Bronchial epithelial cell (primary cell): ENCODE measurements around the gene KRT12. TPM values are rescaled to one million over a fixed set of nuclear protein-coding genes. Genes with fewer than 3 reads are reported as not detected.

Source experiments
- DNase-seq: peaks from one replicate; pipeline ENCODE4 v3.0.0-alpha.2; 2010; ENCODE audit warnings: low read depth
- FAIRE-seq: peaks from 2 replicates; lab custom pipeline; 2011; peaks lifted over from hg19 to GRCh38; lab: Jason Lieb, UNC
- H3K27me3 ChIP-seq: 2 replicates; pipeline ENCODE4 v1.5.1; 2011; ENCODE audit warnings: low read length; ENCODE audit not compliant: control insufficient read depth, insufficient read depth
- H3K36me3 ChIP-seq: 2 replicates; pipeline ENCODE4 v1.5.1; 2011; ENCODE audit warnings: low read length; ENCODE audit not compliant: control insufficient read depth, insufficient read depth
- H3K4me3 ChIP-seq: 2 replicates; pipeline ENCODE4 v1.5.1; 2011; ENCODE audit warnings: mild to moderate bottlenecking, low read depth, low read length, control low read depth
- total RNA-seq: library from RNA; depleted of rRNA; stranded (reverse); fragments of >200 nt; gene quantifications from 2 replicates; pipeline ENCODE4 v1.2.1, GENCODE V29; 2014
- TF ChIP-seq, protein P1 (sequence below): IDR thresholded peaks from 2 replicates; pipeline ENCODE4 v1.5.1; 2011; ENCODE audit warnings: mild to moderate bottlenecking, moderate library complexity, low read length, control low read depth, inconsistent platforms; ENCODE audit not compliant: insufficient read depth, severe bottlenecking

Gene KRT12
- total RNA-seq, 1 donor from 2014 or later, result not detected

DNA sequence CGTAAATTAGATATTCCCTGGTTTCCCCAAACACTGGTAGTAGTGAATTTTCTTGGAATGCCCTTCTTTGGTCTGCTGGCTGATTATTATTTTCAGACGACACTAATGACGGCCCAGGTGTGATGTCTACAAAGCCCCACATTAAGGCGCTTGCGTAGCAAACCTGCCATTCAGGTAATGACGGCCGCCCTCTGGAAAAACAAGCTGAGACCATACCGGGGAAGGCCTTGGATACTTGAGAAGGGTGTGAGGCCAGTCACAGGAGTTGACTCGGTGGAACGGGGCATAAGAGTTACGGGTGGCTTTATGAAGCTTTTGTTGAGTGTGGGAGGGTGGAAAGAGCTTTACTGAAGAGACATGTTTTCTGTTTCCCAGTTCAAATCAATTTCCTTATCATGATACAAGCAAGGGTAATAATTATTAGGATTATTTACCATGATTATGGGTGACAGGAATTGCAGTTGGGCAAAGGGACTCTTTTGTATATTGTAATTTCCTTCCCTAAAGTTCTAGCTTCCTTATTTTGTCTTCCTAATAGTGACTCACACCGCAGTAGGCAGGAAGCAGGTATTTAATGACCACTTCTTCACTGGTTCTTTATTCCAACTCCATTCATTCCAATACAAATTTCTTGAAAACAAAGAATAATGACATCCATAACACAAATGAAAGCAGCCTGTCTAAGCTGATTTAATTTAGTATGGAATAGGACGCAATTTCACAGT lies 45.6 kb upstream of the KRT12 start:
- no peaks in the 10 kb centered on the region for H3K36me3 ChIP-seq
- DNase-seq (peak; percentile 69), FAIRE-seq (no peak)
- H3K27me3 ChIP-seq, result no peaks in the 10 kb centered on the region
- TF ChIP-seq, protein P1, sequence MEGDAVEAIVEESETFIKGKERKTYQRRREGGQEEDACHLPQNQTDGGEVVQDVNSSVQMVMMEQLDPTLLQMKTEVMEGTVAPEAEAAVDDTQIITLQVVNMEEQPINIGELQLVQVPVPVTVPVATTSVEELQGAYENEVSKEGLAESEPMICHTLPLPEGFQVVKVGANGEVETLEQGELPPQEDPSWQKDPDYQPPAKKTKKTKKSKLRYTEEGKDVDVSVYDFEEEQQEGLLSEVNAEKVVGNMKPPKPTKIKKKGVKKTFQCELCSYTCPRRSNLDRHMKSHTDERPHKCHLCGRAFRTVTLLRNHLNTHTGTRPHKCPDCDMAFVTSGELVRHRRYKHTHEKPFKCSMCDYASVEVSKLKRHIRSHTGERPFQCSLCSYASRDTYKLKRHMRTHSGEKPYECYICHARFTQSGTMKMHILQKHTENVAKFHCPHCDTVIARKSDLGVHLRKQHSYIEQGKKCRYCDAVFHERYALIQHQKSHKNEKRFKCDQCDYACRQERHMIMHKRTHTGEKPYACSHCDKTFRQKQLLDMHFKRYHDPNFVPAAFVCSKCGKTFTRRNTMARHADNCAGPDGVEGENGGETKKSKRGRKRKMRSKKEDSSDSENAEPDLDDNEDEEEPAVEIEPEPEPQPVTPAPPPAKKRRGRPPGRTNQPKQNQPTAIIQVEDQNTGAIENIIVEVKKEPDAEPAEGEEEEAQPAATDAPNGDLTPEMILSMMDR, result no peak
- H3K4me3 ChIP-seq, result no peak overlapping the region

DNA sequence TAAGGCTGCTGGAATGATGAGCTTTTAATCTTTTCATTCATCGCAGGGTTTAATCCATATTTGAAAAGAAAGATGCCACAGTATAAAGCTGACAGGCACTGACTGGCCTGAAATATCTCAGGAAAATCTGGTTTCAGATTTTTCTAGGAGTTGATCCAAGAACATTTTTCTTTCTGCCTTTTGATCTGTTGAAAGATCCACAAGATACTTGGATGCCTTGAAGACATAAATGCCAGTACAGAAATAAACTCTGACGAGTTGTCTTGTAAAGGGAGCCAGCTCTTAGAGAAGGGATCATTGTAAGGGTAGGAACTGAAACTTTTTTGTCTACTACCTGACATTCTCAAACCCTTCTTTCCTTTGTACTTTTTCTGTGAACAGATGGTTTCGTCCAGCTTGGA lies 43.4 kb upstream of the KRT12 start:
- FAIRE-seq (no peak), DNase-seq (peak; percentile 38)
- TF ChIP-seq, protein P1, result no peak
- Histone ChIP-seq H3K4me3 (no peak overlapping the region), H3K27me3 (no peaks in the 10 kb centered on the region), H3K36me3 (no peaks in the 10 kb centered on the region)

DNA sequence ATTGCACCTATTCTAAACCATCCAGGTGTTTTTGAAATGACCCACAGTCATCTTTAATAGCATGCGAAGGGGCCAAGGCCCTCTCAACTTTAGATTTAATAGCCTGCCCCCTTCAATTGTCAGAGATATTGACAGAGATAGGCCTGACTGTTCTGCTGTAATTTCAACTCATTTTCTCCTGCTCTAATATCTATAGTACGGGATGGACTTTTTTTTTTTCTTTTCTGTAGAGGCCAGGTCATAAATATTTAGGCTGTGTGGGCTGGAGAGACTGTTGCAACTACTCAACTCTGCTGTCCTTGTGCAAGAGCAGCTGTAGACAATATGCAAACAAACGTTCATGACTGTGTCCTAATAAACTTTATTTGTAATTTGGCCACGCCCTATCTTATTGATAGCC lies 42.7 kb upstream of the KRT12 start:
- peak; percentile 86 for DNase-seq
- no peak for FAIRE-seq

DNA sequence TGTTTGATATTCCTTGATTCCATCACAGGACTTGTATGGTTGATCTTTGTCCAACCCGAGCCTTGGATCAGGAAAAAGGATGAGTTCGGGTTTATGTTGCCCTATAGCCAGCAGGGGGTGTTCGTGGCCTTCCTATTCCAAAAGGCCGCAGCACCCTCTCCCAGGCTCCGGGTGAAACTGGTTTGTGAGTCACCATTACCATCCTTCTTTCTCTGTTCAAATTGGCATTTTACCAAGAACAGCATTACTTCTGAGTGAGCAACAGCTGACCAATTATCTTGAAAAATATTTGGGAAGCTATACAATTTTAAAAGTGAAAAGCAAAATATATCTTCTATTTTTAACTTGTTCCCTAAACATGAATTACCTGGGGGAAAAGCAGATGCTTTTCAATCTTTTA lies 42.3 kb upstream of the KRT12 start:
- TF ChIP-seq, protein P1, result peak; percentile 69
- H3K4me3 ChIP-seq, result no peak overlapping the region
- FAIRE-seq, result no peak
- DNase-seq, result peak; percentile 93
- H3K36me3 ChIP-seq, result no peaks in the 10 kb centered on the region
- H3K27me3 ChIP-seq, result no peaks in the 10 kb centered on the region

More for the DNA sequence above, 42.7 kb upstream of the KRT12 start:
- Histone ChIP-seq H3K4me3 (no peak overlapping the region), H3K36me3 (no peaks in the 10 kb centered on the region), H3K27me3 (no peaks in the 10 kb centered on the region)
- TF ChIP-seq, protein P1, result no peak

DNA sequence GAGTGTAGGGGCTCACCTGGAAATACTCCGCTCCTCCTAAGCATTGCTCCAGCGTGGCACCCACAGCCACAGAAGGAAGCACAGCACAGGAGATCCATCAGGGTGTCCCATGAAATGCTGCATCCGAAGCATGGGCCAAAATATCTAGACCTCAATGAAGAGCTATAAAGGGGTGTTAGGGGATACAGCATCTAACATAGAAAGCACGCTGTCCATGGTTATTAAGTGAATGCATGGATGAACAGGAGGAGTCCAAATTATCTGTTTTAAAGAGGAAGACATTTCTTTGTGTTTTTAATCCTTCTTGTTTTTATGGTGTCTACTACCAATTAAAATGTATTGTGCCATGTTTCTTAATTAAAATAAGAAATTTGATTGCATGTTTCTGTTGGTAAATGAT lies 39.6 kb upstream of the KRT12 start:
- TF ChIP-seq, protein P1, result no peak
- DNase-seq (no peak), FAIRE-seq (no peak)
- Histone ChIP-seq H3K27me3 (no peaks in the 10 kb centered on the region), H3K4me3 (no peak overlapping the region), H3K36me3 (no peaks in the 10 kb centered on the region)

DNA sequence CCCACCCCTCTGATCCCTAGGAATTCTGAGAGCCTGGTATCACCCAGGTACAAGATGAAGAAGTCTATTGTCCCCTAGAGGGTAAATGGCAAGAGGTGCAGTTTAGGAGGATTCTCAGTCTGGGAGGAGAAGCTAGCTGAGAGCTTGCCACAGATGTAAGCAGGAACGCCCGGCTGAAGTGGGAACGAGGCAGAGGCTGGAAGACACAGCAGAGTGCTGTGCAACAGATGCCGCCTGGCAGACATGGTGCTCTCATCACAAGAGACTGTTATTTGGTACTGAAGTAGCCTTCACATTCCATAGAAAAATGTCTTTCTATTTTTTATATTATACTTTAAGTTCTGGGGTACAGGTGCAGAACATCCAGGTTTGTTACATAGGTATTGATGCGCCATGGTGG lies 38.3 kb upstream of the KRT12 start:
- H3K4me3 ChIP-seq, result no peak overlapping the region
- no peak for DNase-seq
- no peak for FAIRE-seq

More for the DNA sequence above, 38.3 kb upstream of the KRT12 start:
- TF ChIP-seq, protein P1, result no peak
- Histone ChIP-seq H3K36me3 (no peaks in the 10 kb centered on the region), H3K27me3 (no peaks in the 10 kb centered on the region)
